Stimulated activated CD4-positive, alpha-beta T cell treated with anti-CD3 and anti-CD28 coated beads, Interleukin-15, amount 100 ng/mL, for 1 hour (primary cell): ENCODE results near the gene IVL.

Experiments used
- DNase-seq, 2 donors: peaks; one replicate each; pipeline ENCODE4 v3.0.0-alpha.2; 2020; ENCODE audit warnings: low read depth in 1 of 2, low spot score in 1 of 2

The IVL gene

GRCh38 chr1:152907686-152908601 lies at the start of gene IVL:
IVL (plus strand) TSS chr1:152908546; CDS start chr1:152909798, 1,252 bp downstream.
- DNase-seq, result no peak

GRCh38 chr1:152859696-152860095 lies 48.6 kb upstream of the IVL start, which contains the start of gene LCE7A:
LCE7A (plus strand) TSS chr1:152859996; CDS start chr1:152860698, 702 bp downstream.
- DNase-seq, result no peak

GRCh38 chr1:152860129-152860528 lies 48.2 kb upstream of the IVL start:
- no peak for DNase-seq

GRCh38 chr1:152861374-152861773 lies 47.0 kb upstream of the IVL start:
- DNase-seq, result no peak

GRCh38 chr1:152864443-152864842 lies 43.9 kb upstream of the IVL start:
- no peak for DNase-seq

- no peak for DNase-seq
Observed at GRCh38 chr1:152866321-152866720, 42.0 kb upstream of the IVL start.

- DNase-seq, result peak; percentile 7 to 14
Observed at GRCh38 chr1:152869808-152870419, 38.4 kb upstream of the IVL start.

DNA sequence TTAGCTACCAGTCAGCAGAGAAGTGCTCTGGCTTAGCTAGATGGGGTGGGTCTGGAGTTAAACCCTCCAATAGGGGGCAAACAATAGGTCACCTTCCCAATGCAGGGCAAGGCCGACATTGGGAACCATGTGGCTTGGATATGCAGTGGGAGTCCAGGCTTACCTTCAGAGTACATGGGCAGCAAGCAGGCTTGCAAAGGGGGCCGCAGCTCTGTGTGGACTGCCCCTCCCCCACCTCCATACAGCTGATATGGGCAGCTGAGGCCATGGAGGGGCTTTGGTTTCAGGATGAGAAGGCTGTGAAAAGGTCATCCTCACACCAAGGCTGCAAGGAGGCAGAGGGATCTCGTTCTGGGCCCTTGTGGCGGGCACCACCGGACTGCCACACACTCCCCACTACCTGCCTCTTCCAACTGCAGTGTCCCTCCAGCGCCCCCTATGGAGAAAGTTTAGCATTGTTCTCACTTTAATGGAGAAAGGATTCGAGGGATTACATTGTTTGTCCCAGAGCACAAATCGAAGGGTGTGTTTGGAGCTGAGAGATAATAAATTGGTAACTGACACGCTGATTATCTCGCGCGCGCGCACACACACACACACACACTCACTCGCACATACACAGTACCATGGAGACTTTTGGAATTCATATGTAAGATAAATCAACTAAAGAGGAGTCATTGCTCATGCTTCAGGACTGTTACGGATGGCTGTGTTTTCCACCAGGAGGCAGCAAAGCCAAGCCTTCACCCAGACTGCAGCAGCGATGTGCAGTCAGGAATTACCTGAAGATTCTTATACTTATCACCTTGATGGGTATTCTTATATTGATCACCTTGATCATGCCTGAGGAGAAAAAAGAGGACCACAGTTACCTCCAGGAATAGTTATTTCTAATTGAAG lies 37.3 kb upstream of the IVL start:
- DNase-seq, result no peak

- DNase-seq, result no peak
Observed at GRCh38 chr1:152871731-152872126, 36.6 kb upstream of the IVL start.

- no peak for DNase-seq
Observed at GRCh38 chr1:152873495-152873894, 34.9 kb upstream of the IVL start.

DNA sequence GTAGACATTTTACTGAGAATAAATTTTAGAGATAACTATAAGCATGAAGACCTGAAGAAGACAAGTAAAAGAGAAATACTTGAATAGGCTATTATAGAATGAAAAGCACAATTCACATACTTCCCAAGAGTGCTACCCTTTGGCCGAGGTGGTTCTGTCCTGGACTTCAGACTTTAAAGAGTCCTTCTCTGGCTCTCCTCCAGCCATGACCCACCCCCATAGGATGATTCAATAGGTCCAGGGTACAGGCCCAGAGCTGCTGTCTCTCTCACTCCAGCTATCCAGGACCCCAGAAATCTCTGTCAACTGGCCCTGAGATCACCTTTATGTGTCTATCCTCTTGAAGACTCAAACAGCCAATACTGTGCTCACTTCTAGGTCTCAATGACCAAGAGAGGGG lies 31.5 kb upstream of the IVL start:
- no peak for DNase-seq

DNA sequence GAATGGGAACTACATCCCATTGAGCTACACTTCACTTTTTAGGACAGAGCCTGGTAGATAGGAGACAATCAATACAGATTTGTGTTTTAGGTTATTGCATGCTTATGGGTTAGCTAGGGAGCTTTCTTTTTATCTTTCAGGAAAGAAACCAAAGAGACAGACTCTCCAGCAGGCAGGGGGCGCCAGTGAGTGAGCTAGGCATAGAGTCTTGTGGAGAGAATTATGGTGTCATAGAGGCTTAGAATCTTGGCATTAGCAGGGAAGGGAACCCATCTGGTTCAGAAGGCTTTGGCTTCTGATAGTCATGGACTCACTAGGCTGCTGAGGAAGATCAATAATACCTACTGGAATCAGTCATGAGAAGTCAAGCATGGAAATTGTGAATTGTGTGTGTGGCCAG lies 30.3 kb upstream of the IVL start, which contains the start of gene SMCP:
SMCP (plus strand) TSS at position 281 of the 400 bp plus-strand sequence. CDS start 6,101 bp downstream, outside the sequence.
- DNase-seq, result no peak

- no peak for DNase-seq
Observed at GRCh38 chr1:152879559-152880198, 28.7 kb upstream of the IVL start.

- DNase-seq, result no peak
Observed at GRCh38 chr1:152880316-152880715, 28.0 kb upstream of the IVL start.

- DNase-seq, result no peak
Observed at GRCh38 chr1:152880907-152881306, 27.4 kb upstream of the IVL start.

DNA sequence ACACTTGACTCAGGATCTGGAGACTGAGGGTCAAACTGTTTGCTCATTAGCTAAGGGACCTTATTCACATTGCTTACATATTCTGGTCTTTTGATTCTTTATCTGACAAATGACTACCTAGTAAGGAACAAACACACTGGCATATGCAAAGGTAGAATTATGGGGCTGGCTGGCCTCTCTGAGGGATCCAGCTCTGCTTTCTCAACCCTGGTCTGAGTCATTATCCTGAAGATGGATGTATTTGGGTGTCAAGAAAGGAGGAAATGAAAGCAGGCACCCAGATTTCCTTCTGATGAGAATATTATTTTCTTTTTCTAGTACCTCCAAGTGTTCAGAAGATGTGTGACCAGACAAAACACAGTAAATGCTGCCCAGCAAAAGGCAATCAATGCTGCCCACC lies 24.3 kb upstream of the IVL start:
- no peak for DNase-seq

DNA sequence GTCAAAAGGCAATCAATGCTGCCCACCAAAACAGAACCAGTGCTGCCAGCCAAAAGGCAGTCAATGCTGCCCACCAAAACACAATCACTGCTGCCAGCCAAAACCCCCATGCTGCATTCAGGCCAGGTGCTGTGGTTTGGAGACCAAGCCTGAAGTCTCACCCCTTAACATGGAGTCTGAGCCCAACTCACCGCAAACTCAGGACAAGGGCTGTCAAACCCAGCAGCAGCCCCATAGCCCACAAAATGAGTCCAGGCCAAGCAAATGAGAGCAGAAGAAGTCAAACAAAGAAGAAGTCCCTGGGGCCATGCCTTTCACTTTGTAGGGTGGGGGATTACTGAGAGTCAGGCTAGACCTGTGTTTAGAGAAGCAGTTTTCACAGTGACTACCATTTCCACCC lies 23.8 kb upstream of the IVL start:
- no peak for DNase-seq

DNA sequence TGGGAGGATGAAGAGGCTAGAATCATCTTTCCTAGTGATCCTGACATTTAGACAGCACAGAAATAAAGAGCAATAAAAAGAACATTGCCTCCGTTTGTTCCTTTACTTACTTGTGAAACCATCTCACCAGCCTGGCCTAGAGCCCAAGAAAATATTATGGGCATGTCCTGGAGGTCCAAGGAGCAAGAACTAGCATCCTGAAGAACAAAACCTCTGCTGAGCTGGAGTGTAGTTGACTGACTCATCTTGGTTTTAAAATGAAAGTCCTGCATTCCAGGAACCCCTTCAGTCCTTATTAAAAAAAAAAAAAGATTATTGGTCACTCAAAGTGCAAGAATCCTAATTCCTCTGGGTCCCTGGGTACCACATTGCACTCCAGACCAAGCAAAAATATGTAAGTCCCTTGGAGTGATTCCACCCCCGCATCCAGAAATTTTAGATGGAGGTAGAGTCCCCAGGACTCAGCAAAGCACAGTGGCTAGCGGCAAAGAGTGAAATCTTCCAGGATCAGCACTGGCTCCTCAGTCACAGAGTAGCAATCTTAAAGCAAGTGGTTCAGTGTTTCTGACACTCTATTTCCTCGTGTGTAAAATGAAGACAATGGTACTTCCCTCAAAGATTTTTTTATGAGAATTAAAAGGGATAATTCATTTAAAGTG lies 23.3 kb upstream of the IVL start:
- no peak for DNase-seq

DNA sequence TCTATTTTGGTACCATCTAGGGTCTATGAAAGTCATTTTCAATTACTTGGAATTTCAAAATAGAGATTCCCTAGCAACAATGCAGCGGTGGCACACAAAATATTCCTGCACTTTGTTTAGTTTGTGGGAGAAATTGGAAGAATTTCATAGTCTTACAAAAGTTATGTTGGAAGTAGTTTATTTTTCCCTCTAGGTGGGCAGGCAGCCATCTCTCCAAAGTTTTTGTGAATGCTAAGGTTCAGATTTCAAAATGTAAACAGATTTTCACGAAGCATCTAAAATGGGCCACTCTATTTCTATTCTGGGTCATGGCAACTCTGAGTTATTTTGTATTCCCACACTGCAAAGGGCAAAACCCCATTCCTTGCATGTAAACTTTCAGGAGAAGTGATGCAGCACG lies 22.3 kb upstream of the IVL start:
- no peak for DNase-seq

DNA sequence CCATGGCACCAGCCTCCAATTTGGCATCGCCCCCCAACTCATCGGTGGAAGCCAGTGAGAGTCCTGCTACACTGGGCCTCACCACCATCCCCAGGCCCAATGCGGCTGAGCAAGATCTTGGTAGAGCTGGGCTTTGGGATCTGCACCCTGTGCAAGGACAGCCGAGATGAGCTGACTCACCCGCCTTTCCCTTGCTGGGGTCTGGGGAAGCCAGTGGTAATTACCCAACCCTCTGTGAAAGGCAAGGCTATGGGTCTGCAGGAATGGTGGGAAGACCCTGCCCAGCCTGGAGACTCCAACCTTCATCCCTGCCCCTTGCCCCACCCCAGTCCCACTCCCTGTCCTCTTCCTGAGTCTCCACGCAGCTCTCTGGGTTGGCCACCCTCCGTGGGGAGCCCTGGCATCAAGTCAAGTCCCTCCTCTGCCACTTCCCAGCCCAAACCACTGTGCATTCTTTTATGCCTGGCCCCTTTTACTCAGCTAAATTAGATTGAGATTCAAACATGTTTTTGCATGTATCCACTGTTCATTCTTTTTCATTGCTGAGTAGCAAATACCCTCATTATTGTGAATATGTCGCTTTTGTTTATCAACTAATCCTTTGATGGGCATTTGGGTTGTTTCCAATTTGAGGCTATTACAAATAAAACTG lies 21.5 kb upstream of the IVL start:
- no peak for DNase-seq
